LNCAP (cell line): ENCODE measurements around the gene UBAC2.

Source experiments
- CTCF ChIP-seq: fragments of 450-650 bp; IDR thresholded peaks from 2 replicates; pipeline ENCODE4 v1.5.1; 2017; ENCODE audit warnings: mild to moderate bottlenecking

Gene UBAC2

GRCh38 chr13:99385940-99386339 is 185.3 kb downstream of the UBAC2 start:
- no peak for TF ChIP-seq CTCF

- no peak for TF ChIP-seq CTCF
Measured at GRCh38 chr13:99386495-99386894, 185.8 kb downstream of the UBAC2 start.

- peak; percentile 59 for TF ChIP-seq CTCF
Measured at GRCh38 chr13:99386911-99387788, 186.5 kb downstream of the UBAC2 start.

GRCh38 chr13:99388334-99388923 is 187.8 kb downstream of the UBAC2 start:
- TF ChIP-seq CTCF, result no peak

- TF ChIP-seq CTCF, result no peak
Measured at GRCh38 chr13:99389520-99390304, 189.1 kb downstream of the UBAC2 start.

GRCh38 chr13:99390601-99391000 is 189.9 kb downstream of the UBAC2 start:
- no peak for TF ChIP-seq CTCF

GRCh38 chr13:99391781-99392469 is 191.3 kb downstream of the UBAC2 start:
- TF ChIP-seq CTCF, result no peak
